Sigmoid colon (tissue), 7 donors: ENCODE measurements around the gene ANO6. TPM values are rescaled to one million over a fixed set of nuclear protein-coding genes. Genes with fewer than 3 reads are reported as not detected.

Source experiments
- DNase-seq: peaks from one replicate; pipeline ENCODE4 v3.0.0-alpha.2; 2019
- H3K27ac ChIP-seq, 4 donors: fragments of 200-600 bp; sonication (generic); one replicate each; pipeline ENCODE4 v1.5.1; 2016 to 2019; ENCODE audit warnings: mild to moderate bottlenecking in 1 of 4
- H3K27me3 ChIP-seq, 3 donors: fragments of 200-600 bp; sonication (generic); one replicate each; pipeline ENCODE4 v1.5.1; 2019; ENCODE audit warnings: mild to moderate bottlenecking in 1 of 3
- H3K36me3 ChIP-seq, 4 donors: fragments of 200-600 bp; sonication (generic); one replicate each; pipeline ENCODE4 v1.5.1; 2016 to 2019
- H3K4me1 ChIP-seq, 4 donors: fragments of 200-600 bp; sonication (generic); one replicate each; pipeline ENCODE4 v1.5.1; 2017 to 2019
- H3K4me3 ChIP-seq, 4 donors: fragments of 200-600 bp; sonication (generic); one replicate each; pipeline ENCODE4 v1.5.1; 2017 to 2019; ENCODE audit warnings: mild to moderate bottlenecking in 2 of 4, moderate library complexity in 1 of 4
- H3K9me3 ChIP-seq, 4 donors: fragments of 200-600 bp in 3 of 4; sonication (generic) in 3 of 4; one replicate each; pipeline versions ENCODE4 v1.5.1 to v1.6.1; 2013 to 2019
- CTCF ChIP-seq, 4 experiments: fragments of 450-650 bp in 3 of 4; fragments of 200-600 bp in 1 of 4; IDR thresholded peaks; one replicate each; pipeline ENCODE4 v1.5.1; 2016 to 2019; ENCODE audit warnings: antibody characterized with exemption in 4 of 4, mild to moderate bottlenecking in 3 of 4, moderate library complexity in 2 of 4
- EP300 ChIP-seq, 4 donors: sonication (generic); formaldehyde crosslinking; IDR thresholded peaks; one replicate each; pipeline ENCODE4 v1.6.1; 2017; ENCODE audit warnings: antibody characterized with exemption in 4 of 4
- POLR2A ChIP-seq, 2 donors: fragments of 450-650 bp; IDR thresholded peaks; one replicate each; pipeline ENCODE4 v1.6.1; 2016; ENCODE audit warnings: antibody characterized with exemption in 2 of 2, mild to moderate bottlenecking in 2 of 2, moderate library complexity in 2 of 2
- POLR2AphosphoS5 ChIP-seq, 4 donors: sonication (generic); formaldehyde crosslinking; IDR thresholded peaks; one replicate each; pipeline ENCODE4 v1.6.1; 2017; ENCODE audit warnings: antibody characterized with exemption in 4 of 4
- WGBS, 2 donors: extraction: QIAGEN DNeasy Blood & Tissue Kit; methylation state at CpG; one replicate each; pipeline ENCODE4 v1.1.7; 2013; 5-methylcytosine and 5-hydroxymethylcytosine counted together
- intact Hi-C: fragments of 100-400 bp; cut with DNase I; formaldehyde crosslinking; loops from one replicate; pipeline ENCODE4 v1.15.1; 2023
- polyA plus RNA-seq, 3 donors: library from polyadenylated mRNA; stranded (reverse); fragments of 200-250 nt; gene quantifications; one replicate each; pipeline ENCODE4 v1.2.3, GENCODE V29; 2013
- total RNA-seq, 4 donors: library from RNA; depleted of rRNA; stranded (reverse); fragments of >200 nt; gene quantifications; one replicate each; pipeline ENCODE4 v1.1.0, GENCODE V29; 2016
- donor health status: healthy with polysubstance abuse.
- donor health status: Bipolar disorder and iron deficiency.
- donor health status: healthy.

ANO6 gene
- total and polyA plus RNA-seq, 7 donors = 1.2 to 107 (median 98.5) TPM

- Histone ChIP-seq H3K36me3 (no peaks in the 10 kb centered on the region), H3K27me3 (no peaks in the 10 kb centered on the region), H3K4me3 (no peak overlapping the region), H3K4me1 (peaks cover 0 to 68% (median 54%) of the 10 kb centered on the region in 4 donors), H3K9me3 (no peaks in the 10 kb centered on the region), H3K27ac (peak overlapping the region; percentile 78 to 87 (median 82))
- DNase-seq = no peak
- intact Hi-C loops = no loop called here
- 64 to 81% methylated on average over 7 of the region's 7 CpGs for WGBS, 2 donors
- TF ChIP-seq POLR2A (IDR thresholded peaks at IDR 0.05) (no peak), EP300 (IDR thresholded peaks at IDR 0.05) (no peak), POLR2AphosphoS5 (IDR thresholded peaks at IDR 0.05) (no peak), CTCF (IDR thresholded peaks at IDR 0.05) (no peak)
These were observed 80.2 kb downstream of the ANO6 start for GRCh38 chr12:45296046-45296586.

- no peak overlapping the region for H3K4me3 ChIP-seq
- intact Hi-C loops = no loop called here
- DNase-seq = no peak
- 84 to 89% methylated on average over 4 of the region's 4 CpGs for WGBS, 2 donors
- H3K4me1 ChIP-seq = peaks cover 0 to 66% (median 43%) of the 10 kb centered on the region in 4 donors
- no peaks in the 10 kb centered on the region for H3K9me3 ChIP-seq
- no peak for TF ChIP-seq POLR2A (IDR thresholded peaks at IDR 0.05)
- TF ChIP-seq EP300 (IDR thresholded peaks at IDR 0.05) = no peak
- TF ChIP-seq POLR2AphosphoS5 (IDR thresholded peaks at IDR 0.05) = no peak
- no peak for TF ChIP-seq CTCF (IDR thresholded peaks at IDR 0.05)
- no peaks in the 10 kb centered on the region for H3K27me3 ChIP-seq
- peak overlapping the region; percentile 56 to 87 (median 78) for H3K27ac ChIP-seq
- no peaks in the 10 kb centered on the region for H3K36me3 ChIP-seq
These were observed 82.2 kb downstream of the ANO6 start for GRCh38 chr12:45298047-45298446.

- TF ChIP-seq EP300 (IDR thresholded peaks at IDR 0.05) (no peak), POLR2AphosphoS5 (IDR thresholded peaks at IDR 0.05) (peak in 3 of 4 donors; percentile 27 to 60 (median 54))
- H3K4me3 ChIP-seq = no peak overlapping the region
- 38 to 57% methylated on average over 8 of the region's 8 CpGs for WGBS, 2 donors
- H3K9me3 ChIP-seq = no peaks in the 10 kb centered on the region
- H3K27me3 ChIP-seq = no peaks in the 10 kb centered on the region
- H3K4me1 ChIP-seq = peaks cover 0 to 65% (median 45%) of the 10 kb centered on the region in 4 donors
- H3K27ac ChIP-seq = peak overlapping the region; percentile 56 to 87 (median 78)
- H3K36me3 ChIP-seq = no peaks in the 10 kb centered on the region
- DNase-seq = no peak
- intact Hi-C loops = no loop called here
These were observed 83.1 kb downstream of the ANO6 start for GRCh38 chr12:45298721-45299692.

- Histone ChIP-seq H3K27me3 (no peaks in the 10 kb centered on the region), H3K36me3 (no peaks in the 10 kb centered on the region), H3K9me3 (no peaks in the 10 kb centered on the region), H3K4me3 (no peak overlapping the region), H3K27ac (peak overlapping the region; percentile 15 to 86 (median 64)), H3K4me1 (peaks cover 0 to 78% (median 66%) of the 10 kb centered on the region in 4 donors)
- TF ChIP-seq POLR2A (IDR thresholded peaks at IDR 0.05) (no peak), POLR2AphosphoS5 (IDR thresholded peaks at IDR 0.05) (no peak), CTCF (IDR thresholded peaks at IDR 0.05) (no peak), EP300 (IDR thresholded peaks at IDR 0.05) (no peak)
- no peak for DNase-seq
- WGBS, 2 donors = 95 to 96% methylated on average over 2 of the region's 2 CpGs
- intact Hi-C loops = no loop called here
These were observed 86.9 kb downstream of the ANO6 start for GRCh38 chr12:45302621-45303369.
